WERI-Rb-1 (cell line): Measurements from ENCODE around the gene AARS2.

ENCODE experiments used
- DNase-seq: peaks from one replicate; pipeline ENCODE4 v3.0.0-alpha.2; 2020
- H3K27ac ChIP-seq: fragments of 250-450 bp; sonication (Bioruptor Pico); 2 replicates; pipeline ENCODE4 v1.5.1; 2020; ENCODE audit warnings: mild to moderate bottlenecking, moderate library complexity
- H3K27me3 ChIP-seq: fragments of 250-450 bp; sonication (Bioruptor Pico); 2 replicates; pipeline ENCODE4 v1.5.1; 2021; ENCODE audit warnings: mild to moderate bottlenecking, low read depth, moderate library complexity; ENCODE audit not compliant: insufficient read depth, severe bottlenecking
- H3K36me3 ChIP-seq: fragments of 250-450 bp; sonication (Bioruptor Pico); 2 replicates; pipeline ENCODE4 v1.5.1; 2020; ENCODE audit warnings: mild to moderate bottlenecking, moderate library complexity
- H3K4me3 ChIP-seq: 2 replicates; pipeline ENCODE4 v1.5.1; 2011; ENCODE audit warnings: low read depth, mild to moderate bottlenecking, control low read depth, low read length
- H3K9me3 ChIP-seq: fragments of 250-450 bp; sonication (Bioruptor Pico); 2 replicates; pipeline ENCODE4 v1.5.1; 2021; ENCODE audit warnings: mild to moderate bottlenecking, moderate library complexity; ENCODE audit not compliant: severe bottlenecking
- TF ChIP-seq, protein P1 (sequence below): IDR thresholded peaks from 2 replicates; pipeline ENCODE4 v1.5.1; 2011; ENCODE audit warnings: low read depth, mild to moderate bottlenecking, control low read depth, inconsistent platforms, low read length

The AARS2 gene

DNA sequence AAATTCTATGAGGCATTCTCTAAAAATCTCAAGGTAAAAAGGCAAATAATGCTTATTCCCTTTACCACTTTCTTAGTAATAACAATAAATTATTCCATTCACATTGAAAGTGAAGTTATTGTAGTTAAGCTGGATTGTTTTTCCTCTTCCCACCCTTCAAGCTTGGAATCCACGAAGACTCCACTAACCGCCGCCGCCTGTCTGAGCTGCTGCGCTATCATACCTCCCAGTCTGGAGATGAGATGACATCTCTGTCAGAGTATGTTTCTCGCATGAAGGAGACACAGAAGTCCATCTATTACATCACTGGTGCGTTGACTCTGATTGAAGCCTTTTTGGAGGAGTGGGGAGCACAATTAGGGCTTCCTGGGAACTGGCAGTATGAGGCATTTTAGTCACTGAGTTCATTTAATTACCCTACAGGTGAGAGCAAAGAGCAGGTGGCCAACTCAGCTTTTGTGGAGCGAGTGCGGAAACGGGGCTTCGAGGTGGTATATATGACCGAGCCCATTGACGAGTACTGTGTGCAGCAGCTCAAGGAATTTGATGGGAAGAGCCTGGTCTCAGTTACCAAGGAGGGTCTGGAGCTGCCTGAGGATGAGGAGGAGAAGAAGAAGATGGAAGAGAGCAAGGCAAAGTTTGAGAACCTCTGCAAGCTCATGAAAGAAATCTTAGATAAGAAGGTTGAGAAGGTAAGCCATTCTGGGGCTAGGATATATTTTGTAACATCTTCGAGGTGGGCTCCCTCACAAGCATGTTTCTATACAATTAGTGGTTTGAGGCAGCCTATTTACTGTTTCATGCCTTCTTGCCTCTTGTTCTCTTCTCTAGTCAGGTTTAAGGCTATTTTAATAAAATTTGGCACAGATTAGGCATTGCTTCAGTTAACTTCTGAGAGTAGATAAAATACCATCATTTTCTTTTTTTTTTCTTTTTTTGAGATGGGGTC lies 61.3 kb downstream of the AARS2 start:
- Histone ChIP-seq H3K27me3 (no peaks in the 10 kb centered on the region), H3K4me3 (no peak overlapping the region), H3K36me3 (peaks cover 92% of the 10 kb centered on the region), H3K27ac (no peak overlapping the region), H3K9me3 (no peaks in the 10 kb centered on the region)
- TF ChIP-seq, protein P1, sequence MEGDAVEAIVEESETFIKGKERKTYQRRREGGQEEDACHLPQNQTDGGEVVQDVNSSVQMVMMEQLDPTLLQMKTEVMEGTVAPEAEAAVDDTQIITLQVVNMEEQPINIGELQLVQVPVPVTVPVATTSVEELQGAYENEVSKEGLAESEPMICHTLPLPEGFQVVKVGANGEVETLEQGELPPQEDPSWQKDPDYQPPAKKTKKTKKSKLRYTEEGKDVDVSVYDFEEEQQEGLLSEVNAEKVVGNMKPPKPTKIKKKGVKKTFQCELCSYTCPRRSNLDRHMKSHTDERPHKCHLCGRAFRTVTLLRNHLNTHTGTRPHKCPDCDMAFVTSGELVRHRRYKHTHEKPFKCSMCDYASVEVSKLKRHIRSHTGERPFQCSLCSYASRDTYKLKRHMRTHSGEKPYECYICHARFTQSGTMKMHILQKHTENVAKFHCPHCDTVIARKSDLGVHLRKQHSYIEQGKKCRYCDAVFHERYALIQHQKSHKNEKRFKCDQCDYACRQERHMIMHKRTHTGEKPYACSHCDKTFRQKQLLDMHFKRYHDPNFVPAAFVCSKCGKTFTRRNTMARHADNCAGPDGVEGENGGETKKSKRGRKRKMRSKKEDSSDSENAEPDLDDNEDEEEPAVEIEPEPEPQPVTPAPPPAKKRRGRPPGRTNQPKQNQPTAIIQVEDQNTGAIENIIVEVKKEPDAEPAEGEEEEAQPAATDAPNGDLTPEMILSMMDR, result no peak
- no peak for DNase-seq

DNA sequence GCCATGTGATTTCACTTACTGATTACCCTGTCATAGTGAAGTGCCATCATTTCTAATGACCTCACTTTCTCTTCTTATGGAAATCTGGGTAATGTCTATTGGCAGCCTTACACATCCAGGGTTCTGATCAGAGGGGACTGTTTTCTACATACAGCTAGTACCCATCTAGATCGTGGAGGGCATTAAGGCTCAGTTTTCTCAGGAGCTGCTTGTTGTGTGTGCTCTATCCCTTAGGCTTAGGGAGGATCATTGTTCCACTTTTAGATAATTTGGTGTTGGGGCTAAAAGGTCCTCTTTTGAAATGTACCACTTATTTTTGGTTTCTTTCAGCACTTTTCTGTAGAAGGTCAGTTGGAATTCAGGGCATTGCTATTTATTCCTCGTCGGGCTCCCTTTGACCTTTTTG lies 62.4 kb downstream of the AARS2 start:
- no peaks in the 10 kb centered on the region for H3K27me3 ChIP-seq
- TF ChIP-seq, protein P1, result no peak
- no peak for DNase-seq
- no peak overlapping the region for H3K27ac ChIP-seq
- peaks cover 88% of the 10 kb centered on the region for H3K36me3 ChIP-seq
- no peaks in the 10 kb centered on the region for H3K9me3 ChIP-seq
- H3K4me3 ChIP-seq, result no peak overlapping the region

DNA sequence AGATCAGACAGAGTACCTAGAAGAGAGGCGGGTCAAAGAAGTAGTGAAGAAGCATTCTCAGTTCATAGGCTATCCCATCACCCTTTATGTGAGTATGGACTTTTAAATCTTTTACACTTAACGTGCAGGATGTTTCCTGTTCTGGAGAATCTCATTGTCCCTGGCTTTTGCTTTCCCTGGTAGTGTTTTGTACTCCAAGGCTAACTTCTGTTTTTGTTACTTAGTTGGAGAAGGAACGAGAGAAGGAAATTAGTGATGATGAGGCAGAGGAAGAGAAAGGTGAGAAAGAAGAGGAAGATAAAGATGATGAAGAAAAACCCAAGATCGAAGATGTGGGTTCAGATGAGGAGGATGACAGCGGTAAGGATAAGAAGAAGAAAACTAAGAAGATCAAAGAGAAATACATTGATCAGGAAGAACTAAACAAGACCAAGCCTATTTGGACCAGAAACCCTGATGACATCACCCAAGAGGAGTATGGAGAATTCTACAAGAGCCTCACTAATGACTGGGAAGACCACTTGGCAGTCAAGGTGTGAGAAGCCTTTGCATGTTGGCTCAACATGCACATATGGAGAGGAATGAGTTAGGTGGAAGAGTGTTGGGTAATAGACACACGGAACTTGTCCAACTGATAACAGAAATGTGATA lies 63.0 kb downstream of the AARS2 start:
- H3K9me3 ChIP-seq, result no peaks in the 10 kb centered on the region
- DNase-seq, result no peak
- H3K36me3 ChIP-seq, result peaks cover 83% of the 10 kb centered on the region
- TF ChIP-seq, protein P1, result no peak
- no peak overlapping the region for H3K4me3 ChIP-seq
- no peak overlapping the region for H3K27ac ChIP-seq
- H3K27me3 ChIP-seq, result no peaks in the 10 kb centered on the region
